AG04449 (cell line): Measurements from ENCODE around the gene IGFBP6.

Source experiments
- CTCF ChIA-PET: fragments of 350-600 bp; formaldehyde crosslinking; extraction: SDS; loops from one replicate; lab custom pipeline; 2021; ENCODE audit warnings: antibody characterized with exemption; lab: Yijun Ruan, JAX
- POLR2A ChIA-PET: fragments of 400-600, 350-600 bp; formaldehyde crosslinking; extraction: SDS; loops from one replicate; lab custom pipeline; 2020; ENCODE audit warnings: antibody characterized with exemption, inconsistent platforms; lab: Yijun Ruan, JAX
- DNase-seq: peaks from one replicate; pipeline ENCODE4 v3.0.0-alpha.2; 2010; ENCODE audit warnings: low read depth, low spot score
- H3K4me3 ChIP-seq: 2 replicates; pipeline ENCODE4 v1.5.1; 2011; ENCODE audit warnings: low read depth, mild to moderate bottlenecking, control low read depth, low read length
- TF ChIP-seq, protein P1 (sequence below): IDR thresholded peaks from one replicate; pipeline ENCODE4 v1.5.1; 2011; ENCODE audit warnings: mild to moderate bottlenecking, moderate library complexity, low read length, control low read depth, inconsistent platforms; ENCODE audit not compliant: insufficient read depth; ENCODE audit errors: missing control alignments

Gene IGFBP6

DNA sequence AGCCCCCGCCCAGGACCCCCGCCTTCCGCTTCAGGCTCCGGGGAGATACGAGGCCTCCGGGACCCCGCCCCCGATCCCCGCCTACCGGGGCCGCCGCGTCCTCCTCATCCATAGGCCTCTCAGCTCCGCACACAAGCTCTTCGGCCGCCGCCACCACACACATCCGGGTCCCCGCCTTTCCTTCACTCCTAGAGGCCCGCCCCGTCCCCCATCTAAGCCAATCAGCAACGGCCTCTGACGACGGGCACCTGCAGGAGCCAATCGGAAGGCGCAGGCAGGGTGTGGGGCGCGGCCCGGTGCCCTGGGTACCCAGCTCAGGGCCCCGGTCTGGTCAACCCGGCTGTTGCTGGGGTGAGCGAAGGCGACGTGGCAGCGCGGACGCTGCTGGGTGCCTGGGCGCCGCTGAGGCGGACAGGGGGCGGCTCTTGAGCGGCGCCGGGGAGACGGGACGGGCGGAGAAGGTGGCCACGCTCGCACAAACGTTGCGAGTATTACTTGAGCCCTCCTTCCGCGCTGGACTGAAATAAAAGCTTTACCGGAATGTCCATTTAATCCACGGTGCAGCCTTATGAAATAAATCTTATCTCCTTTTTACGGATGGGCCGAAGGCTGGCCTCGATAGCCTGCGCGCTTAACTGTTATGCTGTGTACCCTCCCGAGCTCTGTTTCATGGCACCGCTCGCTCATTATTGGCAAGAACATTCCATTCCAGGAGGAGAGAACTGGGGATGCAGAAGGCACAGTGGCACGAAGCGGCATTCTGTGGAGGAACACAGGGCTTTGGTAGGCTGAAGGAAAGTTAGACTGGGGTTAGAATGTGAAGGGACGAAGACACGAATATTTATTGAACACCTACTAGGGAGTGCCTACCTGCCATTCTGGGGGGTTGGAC lies 18.0 kb upstream of the IGFBP6 start, which contains the start of gene SPRYD3:
Gene SPRYD3 (minus strand): TSS at position 165 of the 892 bp plus-strand sequence. CDS start 57 bp downstream, at position 108.
- ChIA-PET CTCF (interaction anchor here (0.6 to 28.9 kb wide), 10 partner anchors 9 to 118 kb away, joined by 3 to 655 read pairs (median 6); partner anchors contain the start of genes IGFBP6, SOAT2 and TNS2), POLR2A (interaction anchor here (0.8 to 5.2 kb wide), 16 partner anchors 8 to 218 kb away, joined by 3 to 86 read pairs (median 6); partner anchors contain the start of genes CSAD, IGFBP6, PFDN5 and SOAT2)
- TF ChIP-seq, protein P1, sequence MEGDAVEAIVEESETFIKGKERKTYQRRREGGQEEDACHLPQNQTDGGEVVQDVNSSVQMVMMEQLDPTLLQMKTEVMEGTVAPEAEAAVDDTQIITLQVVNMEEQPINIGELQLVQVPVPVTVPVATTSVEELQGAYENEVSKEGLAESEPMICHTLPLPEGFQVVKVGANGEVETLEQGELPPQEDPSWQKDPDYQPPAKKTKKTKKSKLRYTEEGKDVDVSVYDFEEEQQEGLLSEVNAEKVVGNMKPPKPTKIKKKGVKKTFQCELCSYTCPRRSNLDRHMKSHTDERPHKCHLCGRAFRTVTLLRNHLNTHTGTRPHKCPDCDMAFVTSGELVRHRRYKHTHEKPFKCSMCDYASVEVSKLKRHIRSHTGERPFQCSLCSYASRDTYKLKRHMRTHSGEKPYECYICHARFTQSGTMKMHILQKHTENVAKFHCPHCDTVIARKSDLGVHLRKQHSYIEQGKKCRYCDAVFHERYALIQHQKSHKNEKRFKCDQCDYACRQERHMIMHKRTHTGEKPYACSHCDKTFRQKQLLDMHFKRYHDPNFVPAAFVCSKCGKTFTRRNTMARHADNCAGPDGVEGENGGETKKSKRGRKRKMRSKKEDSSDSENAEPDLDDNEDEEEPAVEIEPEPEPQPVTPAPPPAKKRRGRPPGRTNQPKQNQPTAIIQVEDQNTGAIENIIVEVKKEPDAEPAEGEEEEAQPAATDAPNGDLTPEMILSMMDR, result no peak
- DNase-seq, result peak; percentile 80
- peak within 1 kb of the TSS; percentile 76 for H3K4me3 ChIP-seq

DNA sequence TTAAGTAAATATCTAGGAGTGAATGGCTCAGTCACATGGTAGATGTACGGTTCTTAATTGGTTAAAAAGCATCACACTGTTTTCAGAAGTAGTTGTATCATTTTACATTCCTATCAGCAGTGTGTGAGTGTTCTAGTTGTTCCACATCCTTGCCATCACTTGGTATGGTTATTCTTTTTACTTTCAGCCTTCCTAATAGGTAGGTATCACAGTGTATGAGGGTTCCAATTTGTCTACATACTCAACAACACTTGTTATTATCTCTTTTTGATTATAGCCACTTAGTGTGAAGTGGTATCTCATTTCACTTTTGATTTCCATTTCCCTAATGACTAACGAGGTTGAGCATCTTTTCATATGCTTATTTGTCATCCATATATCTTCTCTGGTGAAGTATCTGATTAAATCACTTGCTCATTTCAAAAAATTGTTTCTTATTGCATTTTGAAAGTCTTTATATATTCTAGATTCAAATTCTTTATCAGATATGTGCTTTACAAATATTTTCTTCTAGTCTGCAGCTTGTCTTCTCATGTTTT lies 14.8 kb upstream of the IGFBP6 start:
- no peak overlapping the region for H3K4me3 ChIP-seq
- CTCF ChIA-PET, result interaction anchor here (1.0 to 28.9 kb wide), 2 partner anchors 17 to 18 kb away, joined by 6 to 655 read pairs; partner anchors contain the start of genes IGFBP6 and SOAT2
- no peak for DNase-seq
- TF ChIP-seq, protein P1, result no peak
- POLR2A ChIA-PET, result no interaction called here

DNA sequence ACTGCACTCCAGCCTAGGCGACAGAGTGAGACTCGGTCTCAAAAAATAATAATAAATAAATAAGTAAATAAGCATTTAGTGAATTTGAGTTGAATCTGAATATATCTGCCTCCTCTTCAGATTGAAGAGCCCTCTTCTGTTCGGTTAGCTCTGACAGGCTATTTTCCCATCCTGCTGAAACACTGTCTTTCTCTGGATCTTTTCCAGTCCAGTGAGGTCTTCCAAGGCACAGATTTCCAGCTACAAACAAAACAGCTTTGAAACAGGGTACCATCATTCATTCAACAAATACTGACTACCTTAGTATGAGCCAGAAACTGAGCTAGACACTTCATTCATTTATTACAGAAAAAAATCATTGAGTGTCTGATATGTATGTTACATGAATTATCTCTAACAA lies 11.1 kb upstream of the IGFBP6 start:
- DNase-seq, result no peak
- TF ChIP-seq, protein P1, result no peak
- POLR2A ChIA-PET, result no interaction called here
- CTCF ChIA-PET, result interaction anchor here (0.8 to 28.9 kb wide), 5 partner anchors 14 to 73 kb away, joined by 3 to 655 read pairs (median 3); partner anchors contain the start of genes IGFBP6 and SOAT2
- no peak overlapping the region for H3K4me3 ChIP-seq

DNA sequence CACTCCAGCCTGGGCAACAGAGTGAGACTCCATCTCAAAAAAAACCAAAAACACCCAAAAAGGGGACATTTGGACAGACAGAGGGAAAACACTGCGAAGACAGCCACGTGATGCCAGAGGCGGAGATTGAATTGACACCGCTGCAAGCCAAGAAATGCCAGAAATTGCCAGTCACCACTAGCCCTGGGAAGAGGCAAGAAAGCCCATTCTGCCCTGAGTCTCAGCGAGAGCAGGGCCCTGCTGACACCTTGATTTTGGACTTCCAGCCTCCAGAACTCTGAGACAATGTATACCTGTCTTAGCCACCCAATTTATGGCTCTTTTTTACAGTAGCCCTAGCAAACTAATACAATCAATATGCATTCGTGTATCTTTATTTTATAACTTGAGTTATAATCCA lies 7.4 kb upstream of the IGFBP6 start:
- CTCF ChIA-PET, result interaction anchor here (1.3 to 20.8 kb wide), 2 partner anchors 9 to 15 kb away, joined by 4 to 655 read pairs; partner anchors contain the start of gene SPRYD3
- TF ChIP-seq, protein P1, result no peak
- POLR2A ChIA-PET, result interaction anchor here (0.8 to 0.9 kb wide), 2 partner anchors 9 to 19 kb away, joined by 3 to 4 read pairs; no protein-coding TSS in a partner anchor
- DNase-seq, result no peak
- no peak overlapping the region for H3K4me3 ChIP-seq

DNA sequence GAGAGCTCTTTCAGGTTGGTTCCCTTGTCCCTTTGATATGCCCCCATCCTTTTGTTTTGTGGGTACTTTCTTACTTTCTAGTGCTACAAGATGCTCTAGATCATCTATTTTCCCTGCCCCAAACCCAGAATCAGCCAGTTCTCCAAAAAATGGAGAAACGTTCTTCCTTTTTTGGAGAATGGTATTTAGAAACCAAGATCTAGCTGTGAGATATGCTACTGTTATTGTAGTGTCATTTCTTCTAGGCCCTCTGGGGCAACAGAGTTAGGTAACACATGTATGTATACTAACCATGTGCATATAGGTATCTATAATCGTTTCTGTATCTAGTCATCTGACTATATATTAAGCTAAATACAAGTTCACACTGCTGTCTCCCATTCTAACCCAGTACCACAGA lies 6.9 kb upstream of the IGFBP6 start:
- POLR2A ChIA-PET, result interaction anchor here (0.8 to 0.9 kb wide), 2 partner anchors 9 to 19 kb away, joined by 3 to 4 read pairs; no protein-coding TSS in a partner anchor
- DNase-seq, result no peak

More for the DNA sequence above, 6.9 kb upstream of the IGFBP6 start:
- TF ChIP-seq, protein P1, result no peak
- no peak overlapping the region for H3K4me3 ChIP-seq
- CTCF ChIA-PET, result interaction anchor here (0.9 to 20.8 kb wide), 3 partner anchors 9 to 231 kb away, joined by 3 to 655 read pairs (median 4); partner anchors contain the start of genes AAAS and SPRYD3
